H9 (cell line): ENCODE measurements around the gene LDLRAD4. TPM values are rescaled to one million over a fixed set of nuclear protein-coding genes. Genes with fewer than 3 reads are reported as not detected.

ENCODE experiments used
- DNase-seq: peaks from one replicate; pipeline ENCODE4 v3.0.0-alpha.2; 2017
- H2AFZ ChIP-seq: one replicate; pipeline ENCODE4 v1.6.1; 2013; ENCODE audit warnings: mild to moderate bottlenecking, low read length, control low read depth, moderate library complexity
- H2AK5ac ChIP-seq: 2 replicates; pipeline ENCODE4 v1.6.1; 2013; ENCODE audit warnings: low read length, control low read depth, mixed read lengths; ENCODE audit not compliant: insufficient read length
- H2BK120ac ChIP-seq: one replicate; pipeline ENCODE4 v1.6.1; 2013; ENCODE audit warnings: low read depth, mild to moderate bottlenecking, low read length, control low read depth, inconsistent platforms; ENCODE audit not compliant: poor library complexity, severe bottlenecking
- H2BK12ac ChIP-seq: 2 replicates; pipeline ENCODE4 v1.6.1; 2013; ENCODE audit warnings: low read length, control low read depth, mixed read lengths, low read depth; ENCODE audit not compliant: insufficient read length
- H2BK15ac ChIP-seq: 2 replicates; pipeline ENCODE4 v1.6.1; 2013; ENCODE audit warnings: low read depth, low read length, control low read depth
- H2BK20ac ChIP-seq: one replicate; pipeline ENCODE4 v1.6.1; 2013; ENCODE audit warnings: low read depth, mild to moderate bottlenecking, low read length, control low read depth, inconsistent platforms; ENCODE audit not compliant: poor library complexity, severe bottlenecking
- H2BK5ac ChIP-seq: 2 replicates; pipeline ENCODE4 v1.6.1; 2013; ENCODE audit warnings: low read length, control low read depth, mixed read lengths; ENCODE audit not compliant: insufficient read length
- H3K14ac ChIP-seq: 2 replicates; pipeline ENCODE4 v1.6.1; 2013; ENCODE audit warnings: low read length, control low read depth; ENCODE audit not compliant: insufficient read depth
- H3K18ac ChIP-seq: 2 replicates; pipeline ENCODE4 v1.6.1; 2013; ENCODE audit warnings: low read depth, mild to moderate bottlenecking, mixed read lengths, low read length, control low read depth; ENCODE audit not compliant: insufficient read length
- H3K23ac ChIP-seq: 2 replicates; pipeline ENCODE4 v1.6.1; 2013; ENCODE audit warnings: low read length, control low read depth, mixed read lengths, low read depth; ENCODE audit not compliant: insufficient read length
- H3K23me2 ChIP-seq: 2 replicates; pipeline ENCODE4 v1.6.1; 2013; ENCODE audit warnings: low read depth, mild to moderate bottlenecking, mixed read lengths, low read length, control low read depth; ENCODE audit not compliant: insufficient read length, poor library complexity, severe bottlenecking
- H3K27ac ChIP-seq: 2 replicates; pipeline ENCODE4 v1.5.1; 2013; ENCODE audit warnings: low read length, control low read depth, mixed read lengths, low read depth; ENCODE audit not compliant: insufficient read length
- H3K27me3 ChIP-seq: 2 replicates; pipeline ENCODE4 v1.6.1; 2013; ENCODE audit warnings: low read length, control low read depth, inconsistent platforms; ENCODE audit not compliant: insufficient read depth
- H3K4ac ChIP-seq: 2 replicates; pipeline ENCODE4 v1.6.1; 2013; ENCODE audit warnings: low read depth, mild to moderate bottlenecking, control low read depth, inconsistent platforms, low read length, moderate library complexity
- H3K4me1 ChIP-seq: 2 replicates; pipeline ENCODE4 v1.6.1; 2013; ENCODE audit warnings: low read length, control low read depth, inconsistent platforms; ENCODE audit not compliant: insufficient read depth
- H3K4me2 ChIP-seq: 2 replicates; pipeline ENCODE4 v1.6.1; 2013; ENCODE audit warnings: low read length, control low read depth, mixed read lengths; ENCODE audit not compliant: insufficient read length, insufficient read depth
- H3K56ac ChIP-seq: 2 replicates; pipeline ENCODE4 v1.6.1; 2013; ENCODE audit warnings: low read depth, mild to moderate bottlenecking, mixed read lengths, low read length, control low read depth; ENCODE audit not compliant: insufficient read length
- H3K79me1 ChIP-seq: 2 replicates; pipeline ENCODE4 v1.6.1; 2013; ENCODE audit warnings: low read depth, mild to moderate bottlenecking, moderate library complexity, low read length, control low read depth, inconsistent platforms; ENCODE audit not compliant: insufficient read depth, poor library complexity, severe bottlenecking
- H3K79me2 ChIP-seq: 2 replicates; pipeline ENCODE4 v1.6.1; 2013; ENCODE audit warnings: low read length, control low read depth, inconsistent platforms; ENCODE audit not compliant: insufficient read depth
- H3K9ac ChIP-seq: 2 replicates; pipeline ENCODE4 v1.6.1; 2013; ENCODE audit warnings: low read length, control low read depth, mixed read lengths; ENCODE audit not compliant: insufficient read length; ENCODE audit errors: extremely low read depth
- H3K9me3 ChIP-seq: one replicate; pipeline ENCODE4 v1.6.1; 2013; ENCODE audit warnings: low read depth, low read length, inconsistent platforms; ENCODE audit not compliant: control insufficient read depth
- H3T11ph ChIP-seq: one replicate; pipeline ENCODE4 v1.6.1; 2013; ENCODE audit warnings: mild to moderate bottlenecking, low read length, control low read depth, inconsistent platforms
- H4K20me1 ChIP-seq: one replicate; pipeline ENCODE4 v1.6.1; 2013; ENCODE audit not compliant: control insufficient read depth, insufficient read length, insufficient read depth
- H4K5ac ChIP-seq: 2 replicates; pipeline ENCODE4 v1.6.1; 2013; ENCODE audit warnings: low read depth, mild to moderate bottlenecking, mixed read lengths, low read length, control low read depth; ENCODE audit not compliant: insufficient read length
- H4K8ac ChIP-seq: replicated peaks from 2 replicates; pipeline ENCODE4 v1.6.1; 2013; ENCODE audit warnings: low read length, control low read depth, mixed read lengths, low read depth; ENCODE audit not compliant: insufficient read length
- H4K91ac ChIP-seq: 2 replicates; pipeline ENCODE4 v1.6.1; 2013; ENCODE audit warnings: low read depth, mild to moderate bottlenecking, moderate library complexity, mixed read lengths, low read length, control low read depth; ENCODE audit not compliant: insufficient read length
- H3K27ac Mint-ChIP-seq, 3 experiments: 2 replicates in 2 of 3; 3 replicates in 1 of 3; pipeline ENCODE4 v1.8.0; 2020 to 2021; ENCODE audit warnings: mixed read lengths in 3 of 3, mild to moderate bottlenecking in 1 of 3, moderate library complexity in 1 of 3
- H3K27me3 Mint-ChIP-seq: 2 replicates; pipeline ENCODE4 v1.8.0; 2021; ENCODE audit warnings: low read depth, mild to moderate bottlenecking, moderate library complexity, mixed read lengths
- H3K36me3 Mint-ChIP-seq, 3 experiments: 2 replicates in 2 of 3; 3 replicates in 1 of 3; pipeline ENCODE4 v1.8.0; 2020 to 2021; ENCODE audit warnings: low read depth in 3 of 3, mixed read lengths in 3 of 3; ENCODE audit not compliant: insufficient read depth in 1 of 3
- H3K4me1 Mint-ChIP-seq, 2 experiments: 2 replicates each; pipeline ENCODE4 v1.8.0; 2020; ENCODE audit warnings: mixed read lengths in 2 of 2
- H3K4me3 Mint-ChIP-seq, 2 experiments: 2 replicates in 1 of 2; 3 replicates in 1 of 2; pipeline ENCODE4 v1.8.0; 2020 to 2021; ENCODE audit warnings: mild to moderate bottlenecking in 2 of 2, mixed read lengths in 2 of 2, moderate library complexity in 1 of 2
- H3K9me3 Mint-ChIP-seq, 2 experiments: 2 replicates in 1 of 2; 3 replicates in 1 of 2; pipeline ENCODE4 v1.8.0; 2020; ENCODE audit warnings: mild to moderate bottlenecking in 2 of 2, mixed read lengths in 2 of 2, moderate library complexity in 1 of 2
- CTCF ChIP-seq: fragments of 200-600 bp; sonication (generic); conservative IDR thresholded peaks from 3 replicates; pipeline ENCODE4 v1.8.0; 2021; ENCODE audit warnings: antibody characterized with exemption, mild to moderate bottlenecking
- WGBS: extraction: QIAGEN DNeasy Blood & Tissue Kit; methylation state at CpG from one replicate; pipeline ENCODE4 v1.1.7; 2013; ENCODE audit warnings: missing lambda C conversion rate, low lambda C conversion rate, mixed read lengths; ENCODE audit not compliant: insufficient read length; ENCODE audit errors: extremely low coverage; 5-methylcytosine and 5-hydroxymethylcytosine counted together
- total RNA-seq: library from RNA; stranded (reverse); gene quantifications from 2 replicates; pipeline ENCODE4 v1.2.1, GENCODE V29; 2021

LDLRAD4 gene
- total RNA-seq, 1 experiment from 2014 or later, result 3.9 TPM

- WGBS, result no CpG with 5 or more reads among the region's 21 CpGs
- no peak overlapping the region for H3K14ac ChIP-seq
- no peak overlapping the region for H3K4ac ChIP-seq
- no peak overlapping the region for H2BK5ac ChIP-seq
- no peaks in the 10 kb centered on the region for H4K20me1 ChIP-seq
- H2AFZ ChIP-seq, result no peak overlapping the region
- no peak overlapping the region for H2BK120ac ChIP-seq
- H3K23ac ChIP-seq, result no peak overlapping the region
- H3K27me3 ChIP-seq, result no peaks in the 10 kb centered on the region
- no peaks in the 10 kb centered on the region for H3K79me2 ChIP-seq
- Mint-ChIP-seq H3K36me3 (peaks cover 0 to 3% (median 0%) of the 10 kb centered on the region in 3 experiments; a peak in 1 of 7 replicates), H3K27ac (peak overlapping the region in 2 of 3 experiments; percentile 55 to 88; a peak in 3 of 7 replicates), H3K4me3 (peak overlapping the region; percentile 23 to 48; a peak in 4 of 5 replicates), H3K27me3 (peaks cover 54% of the 10 kb centered on the region), H3K4me1 (peaks cover 51 to 57% of the 10 kb centered on the region in 2 experiments), H3K9me3 (no peaks in the 10 kb centered on the region)
- no peak overlapping the region for H4K5ac ChIP-seq
- H3K18ac ChIP-seq, result no peak overlapping the region
- H3K27ac ChIP-seq, result no peak overlapping the region
- H3K23me2 ChIP-seq, result no peaks in the 10 kb centered on the region
- H3K56ac ChIP-seq, result no peak overlapping the region
- H2AK5ac ChIP-seq, result no peak overlapping the region
- H3K79me1 ChIP-seq, result no peaks in the 10 kb centered on the region
- H2BK12ac ChIP-seq, result no peak overlapping the region
- peak; percentile 38 for DNase-seq
- no peak overlapping the region for H4K8ac ChIP-seq
- H3K4me1 ChIP-seq, result peaks cover 11% of the 10 kb centered on the region; the same call in 1 of the 2 replicates
- H3K4me2 ChIP-seq, result no peak overlapping the region
- H3T11ph ChIP-seq, result no peak overlapping the region
- no peak overlapping the region for H3K9ac ChIP-seq
- no peak overlapping the region for H2BK15ac ChIP-seq
- no peak for TF ChIP-seq CTCF
- no peaks in the 10 kb centered on the region for H3K9me3 ChIP-seq
- H4K91ac ChIP-seq, result no peak overlapping the region
- no peak overlapping the region for H2BK20ac ChIP-seq
Observed at GRCh38 chr18:13452871-13453680, 234.5 kb downstream of the LDLRAD4 start.
